ENCODE results near the gene HOATZ.

HOATZ gene

GRCh38 chr11:111540937-111541253, 26.3 kb downstream of the HOATZ start:
- H3K23ac ChIP-seq (ENCODE audit: low read depth, low read length, poor library complexity) = peak overlapping the region; percentile 86
- H2AFZ ChIP-seq (ENCODE audit: low read length) = peak overlapping the region; percentile 87
- H3K4ac ChIP-seq (ENCODE audit: low read length) = no peak overlapping the region
- no peak overlapping the region for H3K14ac ChIP-seq (ENCODE audit: low read length)
- H4K91ac ChIP-seq (ENCODE audit: low read depth, low read length, poor library complexity) = no peak overlapping the region
- H3K27me3 ChIP-seq (ENCODE audit: control insufficient read depth in 3 of 3, insufficient read depth in 3 of 3, low read depth in 1 of 3, low read length in 3 of 3) = peaks cover 15 to 87% (median 45%) of the 10 kb centered on the region in 3 experiments
- H2BK120ac ChIP-seq (ENCODE audit: low read depth, low read length) = no peak overlapping the region
- H3K4me3 ChIP-seq (ENCODE audit: low read length in 2 of 2) = peak overlapping the region; percentile 28 to 86
- H3K27ac ChIP-seq (replicated peaks; ENCODE audit: low read length) = no peak overlapping the region
- peak overlapping the region; percentile 77 for H3K18ac ChIP-seq (ENCODE audit: low read length)
- H3K4me1 ChIP-seq (ENCODE audit: control insufficient read depth in 2 of 2, insufficient read depth in 1 of 2, low read depth in 1 of 2, low read length in 2 of 2) = peaks cover 7 to 8% of the 10 kb centered on the region in 2 donors
- H2AK5ac ChIP-seq (ENCODE audit: low read depth, low read length) = peak overlapping the region; percentile 20
- peaks cover 0 to 3% of the 10 kb centered on the region in 2 donors for H3K9me3 ChIP-seq (replicated peaks in 1 of 2; ENCODE audit: control insufficient read depth in 2 of 2, insufficient read depth in 1 of 2, low read depth in 1 of 2, low read length in 2 of 2)
- H3K9ac ChIP-seq (ENCODE audit: low read depth, low read length, poor library complexity) = peak overlapping the region; percentile 85
- no peak overlapping the region for H2BK5ac ChIP-seq (ENCODE audit: low read length)
- no peaks in the 10 kb centered on the region for H3K79me1 ChIP-seq (ENCODE audit: low read depth, low read length)
- peak overlapping the region; percentile 43 for H2BK12ac ChIP-seq (ENCODE audit: low read length)
- no peaks in the 10 kb centered on the region for H3K36me3 ChIP-seq (replicated peaks in 1 of 2; ENCODE audit: control insufficient read depth in 2 of 2, insufficient read depth in 2 of 2, low read length in 2 of 2)
- H2BK15ac ChIP-seq (ENCODE audit: low read length) = no peak overlapping the region
- no peak overlapping the region for H4K8ac ChIP-seq (ENCODE audit: low read depth, low read length)
- no peak for DNase-seq (ENCODE audit: low spot score)
- H3K4me2 ChIP-seq (ENCODE audit: insufficient read depth, low read length, poor library complexity, severe bottlenecking) = peak overlapping the region; percentile 93
- WGBS, 2 donors (ENCODE audit: extremely low coverage in 2 of 2, insufficient read length in 2 of 2, insufficient replicate concordance in 1 of 2) = no CpG with 5 or more reads among the region's 22 CpGs

GRCh38 chr11:111541254-111542061, 26.9 kb downstream of the HOATZ start:
- Histone ChIP-seq H3K27ac (replicated peaks; ENCODE audit: low read length) (no peak overlapping the region), H3K4me2 (ENCODE audit: insufficient read depth, low read length, poor library complexity, severe bottlenecking) (peak overlapping the region; percentile 93), H3K36me3 (replicated peaks in 1 of 2; ENCODE audit: control insufficient read depth in 2 of 2, insufficient read depth in 2 of 2, low read length in 2 of 2) (no peaks in the 10 kb centered on the region), H2BK12ac (ENCODE audit: low read length) (no peak overlapping the region), H4K91ac (ENCODE audit: low read depth, low read length, poor library complexity) (no peak overlapping the region), H2AK5ac (ENCODE audit: low read depth, low read length) (peak overlapping the region; percentile 20), H2AFZ (ENCODE audit: low read length) (peak overlapping the region; percentile 87), H3K9ac (ENCODE audit: low read depth, low read length, poor library complexity) (peak overlapping the region; percentile 85), H3K27me3 (ENCODE audit: control insufficient read depth in 3 of 3, insufficient read depth in 3 of 3, low read depth in 1 of 3, low read length in 3 of 3) (peaks cover 15 to 84% (median 45%) of the 10 kb centered on the region in 3 experiments), H4K8ac (ENCODE audit: low read depth, low read length) (no peak overlapping the region), H3K4ac (ENCODE audit: low read length) (no peak overlapping the region), H3K4me3 (ENCODE audit: low read length in 2 of 2) (peak overlapping the region in 1 of 2 donors; percentile 86), H3K9me3 (replicated peaks in 1 of 2; ENCODE audit: control insufficient read depth in 2 of 2, insufficient read depth in 1 of 2, low read depth in 1 of 2, low read length in 2 of 2) (peaks cover 0 to 3% of the 10 kb centered on the region in 2 donors), H3K4me1 (ENCODE audit: control insufficient read depth in 2 of 2, insufficient read depth in 1 of 2, low read depth in 1 of 2, low read length in 2 of 2) (peaks cover 7 to 8% of the 10 kb centered on the region in 2 donors), H3K79me1 (ENCODE audit: low read depth, low read length) (no peaks in the 10 kb centered on the region), H3K14ac (ENCODE audit: low read length) (no peak overlapping the region), H2BK120ac (ENCODE audit: low read depth, low read length) (no peak overlapping the region), H3K18ac (ENCODE audit: low read length) (peak overlapping the region; percentile 77), H3K23ac (ENCODE audit: low read depth, low read length, poor library complexity) (peak overlapping the region; percentile 40), H2BK5ac (ENCODE audit: low read length) (no peak overlapping the region), H2BK15ac (ENCODE audit: low read length) (peak overlapping the region; percentile 6)
- peak; percentile 9 for DNase-seq (ENCODE audit: low spot score)
- no CpG with 5 or more reads among the region's 41 CpGs for WGBS, 2 donors (ENCODE audit: extremely low coverage in 2 of 2, insufficient read length in 2 of 2, insufficient replicate concordance in 1 of 2)

DNA sequence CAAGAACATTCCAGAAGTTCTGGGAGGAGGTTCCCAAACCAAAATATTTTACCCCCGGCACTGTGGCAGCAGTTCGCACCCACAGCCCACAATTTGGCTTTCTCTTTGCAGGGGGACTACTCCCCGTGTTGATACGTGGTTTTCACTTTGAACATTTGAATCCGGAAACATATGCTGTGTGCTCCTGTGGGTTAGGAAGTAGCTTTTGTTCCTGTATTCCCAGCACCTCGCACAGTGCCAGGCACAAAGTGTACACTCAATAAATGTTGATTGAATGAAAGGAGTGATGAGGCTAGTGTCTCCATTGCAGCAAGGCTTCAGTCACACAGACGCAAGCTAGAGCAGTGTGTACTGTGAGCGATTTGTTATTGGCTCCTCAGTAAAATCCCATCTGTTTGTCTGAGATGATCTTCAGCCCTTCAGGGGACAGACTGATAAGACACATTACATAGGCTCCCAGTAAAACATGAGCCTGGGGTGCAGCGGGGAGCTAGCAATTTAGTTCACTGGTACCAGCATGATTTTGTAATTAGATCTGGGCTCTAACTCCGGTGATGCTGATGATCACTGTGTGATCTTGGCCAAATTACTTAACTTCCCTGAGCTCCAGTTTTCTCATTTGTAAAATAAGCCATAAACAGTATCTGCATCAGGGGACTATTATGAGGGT, 28.2 kb downstream of the HOATZ start:
- Histone ChIP-seq H2BK5ac (ENCODE audit: low read length) (no peak overlapping the region), H2BK120ac (ENCODE audit: low read depth, low read length) (no peak overlapping the region), H3K18ac (ENCODE audit: low read length) (no peak overlapping the region), H3K9ac (ENCODE audit: low read depth, low read length, poor library complexity) (no peak overlapping the region), H3K9me3 (replicated peaks in 1 of 2; ENCODE audit: control insufficient read depth in 2 of 2, insufficient read depth in 1 of 2, low read depth in 1 of 2, low read length in 2 of 2) (peaks cover 0 to 3% of the 10 kb centered on the region in 2 donors), H2AFZ (ENCODE audit: low read length) (no peak overlapping the region), H4K8ac (ENCODE audit: low read depth, low read length) (no peak overlapping the region), H3K4me1 (ENCODE audit: control insufficient read depth in 2 of 2, insufficient read depth in 1 of 2, low read depth in 1 of 2, low read length in 2 of 2) (peaks cover 7 to 8% of the 10 kb centered on the region in 2 donors), H3K79me1 (ENCODE audit: low read depth, low read length) (no peaks in the 10 kb centered on the region), H3K14ac (ENCODE audit: low read length) (no peak overlapping the region), H3K36me3 (replicated peaks in 1 of 2; ENCODE audit: control insufficient read depth in 2 of 2, insufficient read depth in 2 of 2, low read length in 2 of 2) (no peaks in the 10 kb centered on the region), H4K91ac (ENCODE audit: low read depth, low read length, poor library complexity) (no peak overlapping the region), H2BK15ac (ENCODE audit: low read length) (no peak overlapping the region), H3K4me2 (ENCODE audit: insufficient read depth, low read length, poor library complexity, severe bottlenecking) (no peak overlapping the region), H3K4me3 (ENCODE audit: low read length in 2 of 2) (no peak overlapping the region), H2AK5ac (ENCODE audit: low read depth, low read length) (no peak overlapping the region), H3K23ac (ENCODE audit: low read depth, low read length, poor library complexity) (no peak overlapping the region), H2BK12ac (ENCODE audit: low read length) (no peak overlapping the region), H3K4ac (ENCODE audit: low read length) (no peak overlapping the region), H3K27me3 (ENCODE audit: control insufficient read depth in 3 of 3, insufficient read depth in 3 of 3, low read depth in 1 of 3, low read length in 3 of 3) (peaks cover 15 to 75% (median 45%) of the 10 kb centered on the region in 3 experiments), H3K27ac (replicated peaks; ENCODE audit: low read length) (no peak overlapping the region)
- WGBS, 2 donors (ENCODE audit: extremely low coverage in 2 of 2, insufficient read length in 2 of 2, insufficient replicate concordance in 1 of 2) = no CpG with 5 or more reads among the region's 10 CpGs
- no peak for DNase-seq (ENCODE audit: low spot score)

DNA sequence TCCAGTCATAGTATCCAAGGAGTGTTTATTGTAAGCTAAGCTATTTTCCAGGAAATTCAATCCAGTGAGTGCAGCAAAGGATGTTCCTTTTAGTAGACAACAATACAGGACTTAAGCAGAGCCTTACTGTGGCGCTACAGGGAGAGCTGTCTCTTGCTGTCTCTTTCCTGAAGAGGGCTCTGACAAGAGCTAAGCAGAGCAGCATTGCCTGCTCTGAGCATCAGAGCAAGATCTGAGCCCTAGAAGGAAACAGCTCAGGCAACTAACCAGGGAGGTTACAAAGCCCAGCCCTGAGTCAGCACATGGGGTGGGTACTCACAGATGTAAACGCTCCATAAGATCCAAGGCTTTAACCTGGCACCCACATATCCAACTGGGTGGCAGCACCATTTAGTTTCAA, 33.9 kb downstream of the HOATZ start:
- no peak overlapping the region for H3K27ac ChIP-seq (replicated peaks; ENCODE audit: low read length)
- H3K23ac ChIP-seq (ENCODE audit: low read depth, low read length, poor library complexity) = no peak overlapping the region
- H3K14ac ChIP-seq (ENCODE audit: low read length) = no peak overlapping the region
- WGBS, 2 donors (ENCODE audit: extremely low coverage in 2 of 2, insufficient read length in 2 of 2, insufficient replicate concordance in 1 of 2) = no CpG with 5 or more reads among the region's 2 CpGs
- no peak overlapping the region for H4K8ac ChIP-seq (ENCODE audit: low read depth, low read length)
- no peak overlapping the region for H2BK120ac ChIP-seq (ENCODE audit: low read depth, low read length)
- no peak overlapping the region for H3K9ac ChIP-seq (ENCODE audit: low read depth, low read length, poor library complexity)
- no peak overlapping the region for H2AFZ ChIP-seq (ENCODE audit: low read length)
- H2BK12ac ChIP-seq (ENCODE audit: low read length) = no peak overlapping the region
- H2BK5ac ChIP-seq (ENCODE audit: low read length) = no peak overlapping the region
- no peaks in the 10 kb centered on the region for H3K9me3 ChIP-seq (replicated peaks in 1 of 2; ENCODE audit: control insufficient read depth in 2 of 2, insufficient read depth in 1 of 2, low read depth in 1 of 2, low read length in 2 of 2)
- no peaks in the 10 kb centered on the region for H3K79me1 ChIP-seq (ENCODE audit: low read depth, low read length)
- no peak overlapping the region for H3K4me3 ChIP-seq (ENCODE audit: low read length in 2 of 2)
- no peak overlapping the region for H2BK15ac ChIP-seq (ENCODE audit: low read length)
- peaks cover 0 to 48% (median 0%) of the 10 kb centered on the region in 3 experiments for H3K27me3 ChIP-seq (ENCODE audit: control insufficient read depth in 3 of 3, insufficient read depth in 3 of 3, low read depth in 1 of 3, low read length in 3 of 3)
- no peak overlapping the region for H3K4me2 ChIP-seq (ENCODE audit: insufficient read depth, low read length, poor library complexity, severe bottlenecking)
- H3K4ac ChIP-seq (ENCODE audit: low read length) = no peak overlapping the region
- H3K36me3 ChIP-seq (replicated peaks in 1 of 2; ENCODE audit: control insufficient read depth in 2 of 2, insufficient read depth in 2 of 2, low read length in 2 of 2) = no peaks in the 10 kb centered on the region
- no peak overlapping the region for H3K18ac ChIP-seq (ENCODE audit: low read length)
- DNase-seq (ENCODE audit: low spot score) = no peak
- no peaks in the 10 kb centered on the region for H3K4me1 ChIP-seq (ENCODE audit: control insufficient read depth in 2 of 2, insufficient read depth in 1 of 2, low read depth in 1 of 2, low read length in 2 of 2)
- H2AK5ac ChIP-seq (ENCODE audit: low read depth, low read length) = no peak overlapping the region
- H4K91ac ChIP-seq (ENCODE audit: low read depth, low read length, poor library complexity) = no peak overlapping the region
